ENCODE data around the gene CCDC27. TPM values are rescaled to one million over a fixed set of nuclear protein-coding genes. Genes with fewer than 3 reads are reported as not detected.
A peak's percentile ranks its signal among the peaks of the same experiment; 100 is the strongest.

CCDC27 gene
- total and polyA plus RNA-seq, 4 donors = not detected

DNA sequence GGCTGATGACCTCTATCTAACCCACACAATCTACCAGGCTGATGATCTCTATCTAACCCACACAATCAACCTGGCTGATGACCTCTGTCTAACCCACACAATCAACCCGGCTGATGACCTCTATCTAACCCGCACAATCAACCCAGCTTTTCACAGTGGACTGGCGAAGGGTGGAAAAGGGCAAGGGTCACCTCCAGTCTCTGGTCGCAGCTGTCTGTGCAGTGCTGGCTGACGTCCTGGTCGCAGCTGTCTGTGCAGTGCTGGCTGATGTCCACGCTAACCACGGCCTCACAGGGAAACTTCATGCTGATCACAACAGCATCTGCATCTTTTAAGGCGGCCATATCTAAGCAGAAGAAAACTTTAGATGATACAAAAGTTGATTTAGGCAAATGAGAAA, 12.2 kb upstream of the CCDC27 start:
- Histone ChIP-seq H3K27me3 (ENCODE audit: control insufficient read depth in 4 of 4, insufficient read depth in 4 of 4, low read length in 3 of 4) (no peaks in the 10 kb centered on the region), H3K9ac (ENCODE audit: low read depth in 1 of 2, low read length in 2 of 2) (no peak overlapping the region), H3K36me3 (ENCODE audit: control insufficient read depth in 4 of 4, insufficient read depth in 3 of 4, low read depth in 1 of 4, low read length in 3 of 4) (peaks cover 3 to 41% (median 11%) of the 10 kb centered on the region in 4 donors), H3K4me3 (ENCODE audit: low read depth in 1 of 3, low read length in 3 of 3) (no peak overlapping the region), H3K9me3 (ENCODE audit: control insufficient read depth in 4 of 4, low read length in 3 of 4) (no peaks in the 10 kb centered on the region), H3K27ac (ENCODE audit: low read depth in 1 of 2, low read length in 2 of 2) (no peak overlapping the region), H3K4me1 (ENCODE audit: control insufficient read depth in 4 of 4, insufficient read depth in 4 of 4, low read length in 3 of 4) (peaks cover 4 to 15% (median 5%) of the 10 kb centered on the region in 4 donors)
- DNase-seq (ENCODE audit: low spot score) = no peak
- 33% methylated on average over 9 of the region's 9 CpGs for WGBS
- TF ChIP-seq GABPA (IDR thresholded peaks at IDR 0.05 in 1 of 2, conservative IDR thresholded peaks at IDR 0.05 in 1 of 2) (peak in 1 of 2 donors; percentile 78), EGR1 (IDR thresholded peaks at IDR 0.05; ENCODE audit: low read depth in 2 of 2) (peak in 1 of 2 donors; percentile 30), YY1 (IDR thresholded peaks at IDR 0.05) (no peak), HNF4G (IDR thresholded peaks at IDR 0.05) (peak; percentile 64), HNF4A (conservative IDR thresholded peaks at IDR 0.05) (peak; percentile 91 to 93), SP1 (IDR thresholded peaks at IDR 0.05) (peak; percentile 91), RXRA (IDR thresholded peaks at IDR 0.05) (peak; percentile 100), TAF1 (conservative IDR thresholded peaks at IDR 0.05) (no peak), JUND (IDR thresholded peaks at IDR 0.05) (peak in 1 of 2 donors; percentile 46), NR2F2 (IDR thresholded peaks at IDR 0.05) (peak; percentile 97), FOXA1 (IDR thresholded peaks at IDR 0.05) (peak; percentile 56), RAD21 (IDR thresholded peaks at IDR 0.05) (no peak), FOXA2 (IDR thresholded peaks at IDR 0.05) (no peak)
- TF ChIP-seq, protein P1, sequence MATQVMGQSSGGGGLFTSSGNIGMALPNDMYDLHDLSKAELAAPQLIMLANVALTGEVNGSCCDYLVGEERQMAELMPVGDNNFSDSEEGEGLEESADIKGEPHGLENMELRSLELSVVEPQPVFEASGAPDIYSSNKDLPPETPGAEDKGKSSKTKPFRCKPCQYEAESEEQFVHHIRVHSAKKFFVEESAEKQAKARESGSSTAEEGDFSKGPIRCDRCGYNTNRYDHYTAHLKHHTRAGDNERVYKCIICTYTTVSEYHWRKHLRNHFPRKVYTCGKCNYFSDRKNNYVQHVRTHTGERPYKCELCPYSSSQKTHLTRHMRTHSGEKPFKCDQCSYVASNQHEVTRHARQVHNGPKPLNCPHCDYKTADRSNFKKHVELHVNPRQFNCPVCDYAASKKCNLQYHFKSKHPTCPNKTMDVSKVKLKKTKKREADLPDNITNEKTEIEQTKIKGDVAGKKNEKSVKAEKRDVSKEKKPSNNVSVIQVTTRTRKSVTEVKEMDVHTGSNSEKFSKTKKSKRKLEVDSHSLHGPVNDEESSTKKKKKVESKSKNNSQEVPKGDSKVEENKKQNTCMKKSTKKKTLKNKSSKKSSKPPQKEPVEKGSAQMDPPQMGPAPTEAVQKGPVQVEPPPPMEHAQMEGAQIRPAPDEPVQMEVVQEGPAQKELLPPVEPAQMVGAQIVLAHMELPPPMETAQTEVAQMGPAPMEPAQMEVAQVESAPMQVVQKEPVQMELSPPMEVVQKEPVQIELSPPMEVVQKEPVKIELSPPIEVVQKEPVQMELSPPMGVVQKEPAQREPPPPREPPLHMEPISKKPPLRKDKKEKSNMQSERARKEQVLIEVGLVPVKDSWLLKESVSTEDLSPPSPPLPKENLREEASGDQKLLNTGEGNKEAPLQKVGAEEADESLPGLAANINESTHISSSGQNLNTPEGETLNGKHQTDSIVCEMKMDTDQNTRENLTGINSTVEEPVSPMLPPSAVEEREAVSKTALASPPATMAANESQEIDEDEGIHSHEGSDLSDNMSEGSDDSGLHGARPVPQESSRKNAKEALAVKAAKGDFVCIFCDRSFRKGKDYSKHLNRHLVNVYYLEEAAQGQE (IDR thresholded peaks at IDR 0.05) = no peak
- TF ChIP-seq, protein P2, sequence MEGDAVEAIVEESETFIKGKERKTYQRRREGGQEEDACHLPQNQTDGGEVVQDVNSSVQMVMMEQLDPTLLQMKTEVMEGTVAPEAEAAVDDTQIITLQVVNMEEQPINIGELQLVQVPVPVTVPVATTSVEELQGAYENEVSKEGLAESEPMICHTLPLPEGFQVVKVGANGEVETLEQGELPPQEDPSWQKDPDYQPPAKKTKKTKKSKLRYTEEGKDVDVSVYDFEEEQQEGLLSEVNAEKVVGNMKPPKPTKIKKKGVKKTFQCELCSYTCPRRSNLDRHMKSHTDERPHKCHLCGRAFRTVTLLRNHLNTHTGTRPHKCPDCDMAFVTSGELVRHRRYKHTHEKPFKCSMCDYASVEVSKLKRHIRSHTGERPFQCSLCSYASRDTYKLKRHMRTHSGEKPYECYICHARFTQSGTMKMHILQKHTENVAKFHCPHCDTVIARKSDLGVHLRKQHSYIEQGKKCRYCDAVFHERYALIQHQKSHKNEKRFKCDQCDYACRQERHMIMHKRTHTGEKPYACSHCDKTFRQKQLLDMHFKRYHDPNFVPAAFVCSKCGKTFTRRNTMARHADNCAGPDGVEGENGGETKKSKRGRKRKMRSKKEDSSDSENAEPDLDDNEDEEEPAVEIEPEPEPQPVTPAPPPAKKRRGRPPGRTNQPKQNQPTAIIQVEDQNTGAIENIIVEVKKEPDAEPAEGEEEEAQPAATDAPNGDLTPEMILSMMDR (IDR thresholded peaks at IDR 0.05; ENCODE audit: low read depth, low read length, missing input control) = no peak
- TF ChIP-seq, protein P3, sequence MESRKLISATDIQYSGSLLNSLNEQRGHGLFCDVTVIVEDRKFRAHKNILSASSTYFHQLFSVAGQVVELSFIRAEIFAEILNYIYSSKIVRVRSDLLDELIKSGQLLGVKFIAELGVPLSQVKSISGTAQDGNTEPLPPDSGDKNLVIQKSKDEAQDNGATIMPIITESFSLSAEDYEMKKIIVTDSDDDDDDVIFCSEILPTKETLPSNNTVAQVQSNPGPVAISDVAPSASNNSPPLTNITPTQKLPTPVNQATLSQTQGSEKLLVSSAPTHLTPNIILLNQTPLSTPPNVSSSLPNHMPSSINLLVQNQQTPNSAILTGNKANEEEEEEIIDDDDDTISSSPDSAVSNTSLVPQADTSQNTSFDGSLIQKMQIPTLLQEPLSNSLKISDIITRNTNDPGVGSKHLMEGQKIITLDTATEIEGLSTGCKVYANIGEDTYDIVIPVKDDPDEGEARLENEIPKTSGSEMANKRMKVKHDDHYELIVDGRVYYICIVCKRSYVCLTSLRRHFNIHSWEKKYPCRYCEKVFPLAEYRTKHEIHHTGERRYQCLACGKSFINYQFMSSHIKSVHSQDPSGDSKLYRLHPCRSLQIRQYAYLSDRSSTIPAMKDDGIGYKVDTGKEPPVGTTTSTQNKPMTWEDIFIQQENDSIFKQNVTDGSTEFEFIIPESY (IDR thresholded peaks at IDR 0.05) = no peak
- TF ChIP-seq, protein P4, sequence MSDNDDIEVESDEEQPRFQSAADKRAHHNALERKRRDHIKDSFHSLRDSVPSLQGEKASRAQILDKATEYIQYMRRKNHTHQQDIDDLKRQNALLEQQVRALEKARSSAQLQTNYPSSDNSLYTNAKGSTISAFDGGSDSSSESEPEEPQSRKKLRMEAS (IDR thresholded peaks at IDR 0.05) = no peak
- TF ChIP-seq, protein P5, sequence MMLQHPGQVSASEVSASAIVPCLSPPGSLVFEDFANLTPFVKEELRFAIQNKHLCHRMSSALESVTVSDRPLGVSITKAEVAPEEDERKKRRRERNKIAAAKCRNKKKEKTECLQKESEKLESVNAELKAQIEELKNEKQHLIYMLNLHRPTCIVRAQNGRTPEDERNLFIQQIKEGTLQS (IDR thresholded peaks at IDR 0.05) = no peak

Data from liver (tissue), 9 donors.